GM10847 (cell line): Measurements from ENCODE around the gene FAM171A2.

Experiments
- POLR2A ChIP-seq: IDR thresholded peaks from 2 replicates; pipeline ENCODE4 v1.6.1; 2011; ENCODE audit not compliant: insufficient read length; ENCODE audit errors: extremely low read depth

Gene FAM171A2

DNA sequence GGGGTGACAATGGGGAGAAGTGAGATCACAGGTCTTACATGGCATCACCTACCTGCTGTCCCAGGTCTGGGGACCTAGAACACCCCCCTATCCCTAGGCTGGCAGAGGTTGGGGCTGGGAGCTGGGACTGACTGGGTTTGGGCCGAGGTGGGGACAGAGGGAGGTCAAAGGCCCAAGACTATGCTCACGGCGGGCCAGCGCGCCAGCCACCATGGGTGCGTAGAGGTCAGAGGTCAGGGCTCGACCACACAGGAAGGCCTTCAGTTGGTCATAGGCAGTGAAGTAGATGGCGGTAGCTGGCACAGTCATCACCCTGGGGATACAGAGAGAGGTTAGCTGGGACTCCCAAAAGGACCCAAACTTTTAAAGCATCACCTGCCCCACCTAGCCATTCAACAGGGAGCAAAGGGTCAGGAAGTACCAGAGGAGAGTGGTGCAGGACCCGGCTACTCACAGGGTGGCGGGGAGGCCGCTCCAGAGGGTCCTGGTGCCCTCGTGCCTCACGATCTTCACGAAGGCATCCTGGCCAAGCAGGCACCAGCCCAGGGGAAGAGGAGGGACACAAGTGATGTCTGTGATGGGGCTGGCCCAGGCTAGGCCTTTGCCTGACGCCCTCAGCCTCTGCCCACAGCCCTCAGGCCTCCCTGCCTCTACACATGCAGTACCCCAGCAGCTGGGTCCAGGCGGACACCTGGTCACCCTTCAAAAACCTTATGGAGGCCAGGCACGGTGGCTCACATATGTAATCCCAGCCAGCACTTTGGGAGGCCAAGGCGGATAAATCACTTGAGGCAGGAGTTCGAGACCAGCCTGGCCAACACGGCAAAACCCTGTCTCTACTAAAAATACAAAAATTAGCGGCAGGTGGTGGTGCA is 42.2 kb downstream of the FAM171A2 start:
- no peak for TF ChIP-seq POLR2A

DNA sequence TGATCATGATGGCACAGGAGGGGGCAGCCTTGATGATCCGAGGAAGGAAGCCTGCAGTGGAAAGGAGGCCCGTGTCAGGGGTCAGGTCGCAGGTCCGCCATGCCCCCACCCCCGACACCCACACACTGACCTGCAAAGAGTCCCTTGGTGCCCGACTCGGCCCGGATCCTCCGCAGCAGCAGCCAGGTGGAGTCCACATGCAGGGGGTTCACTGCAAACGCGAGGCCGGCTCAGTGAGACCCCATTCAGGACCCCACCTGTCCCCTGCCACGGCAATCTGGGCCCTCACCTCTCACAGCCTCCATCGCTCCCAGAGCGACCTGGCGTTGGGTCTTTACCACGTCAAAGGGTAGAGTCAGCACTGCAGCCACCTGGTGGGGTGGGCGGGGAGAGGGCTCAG is 43.6 kb downstream of the FAM171A2 start:
- TF ChIP-seq POLR2A: no peak

DNA sequence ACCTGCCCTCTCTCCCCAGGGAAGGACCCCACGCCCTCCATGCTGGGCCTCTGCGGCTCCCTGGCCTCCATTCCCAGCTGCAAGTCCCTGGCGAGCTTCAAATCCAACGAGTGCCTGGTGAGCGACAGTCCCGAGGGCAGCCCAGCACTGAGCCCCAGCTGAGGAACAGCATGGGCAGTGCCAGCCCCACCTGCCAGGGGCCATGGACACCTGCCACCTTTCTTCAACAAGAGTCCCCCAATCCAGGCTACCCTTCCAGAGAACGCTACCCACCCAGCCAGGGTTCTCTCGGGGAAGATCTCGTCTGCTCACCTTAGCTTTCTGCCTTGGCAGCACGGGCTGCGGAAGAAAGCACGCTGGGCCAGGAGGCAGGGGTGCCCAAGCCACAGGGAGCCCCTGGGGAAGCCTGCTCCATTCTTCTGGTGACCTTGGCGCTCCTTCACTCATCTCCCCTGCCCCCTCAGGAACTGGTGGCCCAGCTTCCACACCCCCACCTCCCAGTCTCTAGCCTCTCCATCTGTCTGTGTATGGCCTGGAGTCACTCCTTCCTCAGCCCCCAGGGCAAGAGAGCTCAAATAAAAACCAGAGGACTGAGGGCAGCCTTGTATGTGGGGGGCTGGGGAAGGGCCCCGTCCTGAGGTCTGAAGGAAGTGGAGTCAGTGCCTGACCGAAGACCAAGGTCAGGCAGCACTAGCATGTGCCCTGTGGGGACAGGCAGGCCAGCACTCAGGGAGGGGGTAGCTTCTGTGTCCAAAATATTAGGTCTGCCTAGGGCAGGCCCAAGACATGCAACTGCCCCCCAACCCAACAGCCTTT is 45.4 kb downstream of the FAM171A2 start:
- no peak for TF ChIP-seq POLR2A

DNA sequence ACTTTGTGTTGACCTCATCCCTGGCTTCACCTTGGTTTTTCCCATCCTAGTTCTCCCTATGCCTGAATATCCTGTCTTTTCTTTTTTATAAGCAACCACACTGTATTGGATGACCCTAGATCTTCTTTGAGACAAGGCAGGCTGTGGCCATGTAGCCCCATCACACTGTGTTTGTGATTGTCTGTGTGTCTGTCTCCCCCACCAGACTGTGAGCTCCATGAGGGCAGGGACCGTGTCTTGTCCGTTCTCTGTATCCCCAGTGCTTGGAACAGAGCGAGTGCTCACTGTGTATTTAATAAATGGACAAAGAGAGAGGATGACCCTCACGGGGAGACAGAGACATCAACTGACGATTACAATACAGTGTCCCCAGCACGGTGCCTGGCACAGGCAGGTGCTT is 46.1 kb downstream of the FAM171A2 start:
- no peak for TF ChIP-seq POLR2A

DNA sequence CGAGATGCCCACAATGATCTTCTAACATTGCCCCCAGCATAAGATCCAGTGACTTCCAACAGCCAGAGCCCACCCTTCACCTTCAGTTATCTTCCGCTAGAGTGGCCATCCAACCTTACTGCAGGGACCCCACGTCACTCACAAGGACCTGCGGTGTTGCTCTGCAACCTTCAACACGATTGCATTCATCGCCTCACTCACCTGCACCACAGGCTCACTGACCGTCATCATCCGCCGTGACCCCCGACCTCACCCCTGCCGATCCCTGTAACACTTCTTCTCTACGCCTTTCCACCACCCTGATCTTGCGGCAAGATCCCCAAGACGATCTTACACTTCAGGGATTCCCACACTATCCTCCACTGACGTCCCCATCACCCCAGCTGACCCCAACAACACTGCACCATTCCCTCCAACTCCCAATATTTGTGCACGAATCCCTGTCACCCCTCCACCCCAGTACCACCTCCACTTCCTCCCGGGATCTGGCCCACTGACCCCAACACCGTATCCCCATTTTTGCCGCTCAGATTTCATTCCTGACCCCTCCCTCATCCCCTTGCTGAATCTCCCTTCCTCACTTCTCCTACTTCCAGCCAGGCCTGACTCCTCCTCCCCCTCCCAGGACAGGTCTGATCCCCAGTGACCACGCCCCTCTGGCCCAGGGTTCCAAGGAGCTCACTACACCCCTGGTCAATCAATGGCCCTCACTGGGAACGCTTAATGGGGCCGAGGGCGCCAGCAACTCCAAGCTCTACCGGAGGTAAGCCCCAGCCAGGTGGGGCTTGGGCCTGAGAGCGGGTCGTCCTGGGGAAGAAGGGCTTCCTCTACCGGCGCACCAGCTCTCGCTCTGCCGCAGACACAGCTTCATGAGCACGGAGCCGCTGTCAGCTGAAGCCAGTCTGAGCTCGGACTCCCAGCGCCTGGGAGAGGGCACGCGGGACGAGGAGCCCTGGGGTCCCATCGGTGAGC is 47.6 kb downstream of the FAM171A2 start:
- TF ChIP-seq POLR2A: no peak

DNA sequence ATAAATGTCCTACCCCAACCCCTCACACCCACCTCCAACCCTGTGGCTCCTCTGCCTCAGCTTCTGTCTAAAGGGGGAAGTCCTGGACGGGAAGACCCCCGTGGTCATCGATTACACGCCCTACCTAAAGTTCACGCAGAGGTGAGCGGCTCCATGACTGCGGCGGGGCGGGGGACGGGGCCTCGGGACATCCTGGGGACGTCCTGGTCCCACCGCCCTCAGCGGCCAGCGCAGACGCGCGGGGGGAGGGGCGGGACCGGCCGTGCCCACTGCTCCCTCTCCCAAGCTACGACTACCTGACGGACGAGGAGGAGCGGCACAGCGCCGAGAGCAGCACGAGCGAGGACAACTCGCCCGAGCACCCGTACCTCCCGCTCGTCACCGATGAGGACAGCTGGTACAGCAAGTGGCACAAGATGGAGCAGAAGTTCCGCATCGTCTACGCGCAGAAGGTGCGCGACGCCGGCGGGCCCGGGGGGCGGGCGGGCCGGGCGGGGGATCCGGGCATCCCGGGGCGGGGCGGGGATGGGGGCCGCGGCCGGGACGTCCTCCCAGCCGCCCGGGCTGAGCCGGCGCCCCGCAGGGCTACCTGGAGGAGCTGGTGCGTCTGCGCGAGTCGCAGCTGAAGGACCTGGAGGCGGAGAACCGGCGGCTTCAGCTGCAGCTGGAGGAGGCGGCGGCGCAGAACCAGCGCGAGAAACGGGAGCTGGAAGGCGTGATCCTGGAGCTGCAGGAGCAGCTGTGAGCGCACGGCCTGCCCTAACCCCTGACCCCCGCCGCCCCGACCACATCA is 48.6 kb downstream of the FAM171A2 start:
- no peak for TF ChIP-seq POLR2A

DNA sequence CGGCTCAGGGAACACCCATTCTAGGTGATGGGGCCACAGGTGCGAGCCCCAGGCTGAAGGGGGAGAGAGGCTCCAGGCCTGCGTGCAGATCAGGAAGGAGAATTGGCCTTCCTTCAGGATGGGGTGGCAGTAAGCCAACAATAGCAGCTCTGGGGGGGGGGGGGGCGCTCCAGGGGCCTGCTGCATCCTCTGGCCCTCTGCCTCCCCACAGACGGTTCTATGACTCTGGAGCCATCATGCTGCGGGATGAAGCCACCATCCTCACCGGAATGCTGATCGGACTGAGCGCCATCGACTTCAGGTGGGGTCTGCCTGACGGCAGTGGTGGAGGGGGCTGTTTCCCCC is 49.2 kb downstream of the FAM171A2 start:
- TF ChIP-seq POLR2A: no peak

DNA sequence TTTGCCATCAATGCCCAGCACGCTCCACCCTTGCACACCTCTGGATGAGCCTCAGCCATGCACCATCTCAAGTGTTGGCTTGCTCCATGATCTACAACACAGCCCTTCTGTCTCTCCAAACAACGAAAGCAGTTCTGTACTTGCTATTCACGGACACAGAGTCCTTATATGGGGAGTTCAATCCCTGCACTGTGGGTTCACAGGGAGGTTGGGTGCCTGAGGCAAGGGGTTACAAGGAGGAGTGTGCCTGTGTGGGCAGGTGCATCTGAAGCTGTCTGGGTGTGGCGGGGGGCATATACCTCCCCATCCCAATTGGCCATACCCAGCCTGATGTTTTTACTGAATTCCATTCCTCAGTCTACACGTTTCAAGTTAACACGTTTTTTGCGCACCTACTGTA is 49.6 kb downstream of the FAM171A2 start:
- TF ChIP-seq POLR2A: no peak

DNA sequence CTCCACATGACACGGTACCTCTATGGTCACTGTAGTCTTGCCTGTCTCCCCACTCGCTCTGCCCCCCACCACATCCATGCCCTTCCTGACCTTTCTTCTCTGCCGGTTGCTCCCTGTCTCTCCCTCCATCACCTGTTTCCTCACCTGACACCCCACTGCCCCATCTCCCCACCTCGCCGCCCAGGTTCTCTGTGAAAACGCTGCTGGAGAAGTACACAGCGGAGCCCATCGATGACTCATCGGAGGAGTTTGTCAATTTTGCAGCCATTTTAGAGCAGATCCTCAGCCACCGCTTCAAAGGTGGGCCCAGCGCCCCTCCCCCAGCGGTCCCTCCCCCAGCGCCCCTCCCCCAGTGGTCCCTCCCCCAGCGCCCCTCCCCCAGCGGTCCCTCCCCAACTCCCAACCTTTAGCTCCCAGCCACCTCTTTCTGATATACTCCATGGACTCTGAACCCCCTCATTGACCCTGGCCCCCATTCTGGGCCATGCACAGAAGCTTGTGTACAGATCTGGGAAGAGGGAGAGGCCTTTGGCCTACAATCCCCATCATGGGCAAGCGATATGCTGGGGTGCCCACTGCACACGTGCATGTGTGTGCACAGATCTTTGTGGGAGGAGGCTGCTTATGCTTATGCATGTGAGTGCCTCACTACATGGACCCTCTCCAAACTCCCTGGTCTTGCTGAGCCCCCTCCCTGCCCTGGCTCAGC is 51.1 kb downstream of the FAM171A2 start:
- TF ChIP-seq POLR2A: no peak

DNA sequence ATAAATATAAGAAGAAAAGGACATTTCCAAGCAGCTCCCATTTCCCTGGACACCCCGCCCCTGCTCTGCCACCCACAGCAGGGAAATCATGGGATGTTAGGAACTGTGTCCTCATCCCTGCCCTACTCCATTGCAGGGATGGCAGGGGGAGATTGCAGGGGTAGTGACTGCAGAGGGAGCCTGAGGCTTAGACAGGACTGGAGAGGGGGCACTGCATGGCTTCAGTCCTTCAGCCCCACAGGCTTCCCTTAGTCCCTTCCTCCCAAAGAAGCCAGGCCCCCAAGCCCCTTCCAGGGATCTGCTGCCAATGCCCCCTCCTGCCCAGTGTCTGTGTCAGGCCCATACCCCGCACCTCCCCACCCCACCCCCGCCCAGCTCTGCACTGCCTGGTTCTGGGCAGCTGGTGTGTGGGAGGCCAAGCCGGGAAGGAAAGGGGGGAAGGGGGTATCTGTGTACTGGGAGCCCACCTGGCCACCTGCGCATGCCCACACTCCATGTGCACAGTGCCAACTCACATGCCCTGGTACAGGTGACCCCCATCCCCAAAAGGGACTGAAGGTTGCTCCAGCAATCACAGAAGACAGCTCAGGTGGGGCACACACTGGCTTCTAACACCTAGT is 52.0 kb downstream of the FAM171A2 start:
- no peak for TF ChIP-seq POLR2A

DNA sequence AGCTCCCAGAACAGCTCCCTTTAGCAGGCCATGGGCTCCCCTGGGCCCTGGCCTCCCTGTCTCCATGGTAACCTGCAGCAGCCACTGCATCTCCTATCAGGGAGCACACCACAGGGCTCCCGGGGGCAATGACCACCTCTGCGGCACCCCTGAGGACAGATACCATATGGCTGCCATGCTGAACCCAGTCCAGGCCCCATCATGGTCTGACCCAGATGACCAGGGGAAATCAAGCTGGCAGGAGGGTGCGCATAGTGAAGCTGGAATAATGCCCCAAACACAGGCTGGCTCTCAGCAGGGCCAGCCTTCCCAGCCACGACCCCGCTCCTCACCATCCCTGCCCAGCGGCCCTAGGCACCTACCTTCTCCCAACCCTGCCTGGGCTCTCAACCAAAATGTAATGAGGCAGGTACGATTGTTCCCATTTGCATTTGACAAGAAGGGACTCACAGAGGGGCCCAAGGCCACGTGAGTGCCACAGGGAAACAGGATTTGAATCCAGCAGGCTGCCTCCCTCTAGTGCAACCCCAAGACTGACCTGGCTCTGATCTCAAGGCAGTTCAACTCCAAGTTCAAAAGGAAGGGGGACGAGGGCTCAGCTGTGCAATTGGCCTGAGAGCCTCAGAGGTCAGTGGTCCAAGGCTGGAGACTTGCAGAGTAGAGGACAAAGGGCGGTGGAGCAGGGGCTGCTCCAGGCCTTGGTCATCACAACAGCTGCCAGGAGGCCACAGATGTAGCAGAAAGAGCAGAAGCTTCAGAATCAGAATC is 52.9 kb downstream of the FAM171A2 start:
- no peak for TF ChIP-seq POLR2A

DNA sequence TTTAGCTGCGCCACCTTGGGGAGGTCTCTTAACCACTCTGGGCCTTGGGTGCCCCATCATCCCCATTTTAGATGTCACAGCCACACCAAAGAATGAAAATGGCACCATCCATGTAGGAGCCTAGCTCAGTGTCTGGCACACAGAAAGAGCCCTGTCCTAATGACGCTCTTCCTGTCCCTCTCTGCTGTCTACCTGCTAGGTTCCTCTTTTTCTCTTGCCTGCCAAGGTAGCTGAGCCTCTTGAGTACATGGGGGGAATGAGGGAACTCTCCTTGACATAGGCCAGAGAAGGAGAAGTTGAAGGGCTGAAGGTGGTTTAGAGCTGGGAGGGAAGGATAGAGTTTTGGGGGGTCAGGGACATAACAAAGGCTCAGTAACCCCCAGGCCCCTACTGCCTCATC is 53.5 kb downstream of the FAM171A2 start:
- TF ChIP-seq POLR2A: no peak

DNA sequence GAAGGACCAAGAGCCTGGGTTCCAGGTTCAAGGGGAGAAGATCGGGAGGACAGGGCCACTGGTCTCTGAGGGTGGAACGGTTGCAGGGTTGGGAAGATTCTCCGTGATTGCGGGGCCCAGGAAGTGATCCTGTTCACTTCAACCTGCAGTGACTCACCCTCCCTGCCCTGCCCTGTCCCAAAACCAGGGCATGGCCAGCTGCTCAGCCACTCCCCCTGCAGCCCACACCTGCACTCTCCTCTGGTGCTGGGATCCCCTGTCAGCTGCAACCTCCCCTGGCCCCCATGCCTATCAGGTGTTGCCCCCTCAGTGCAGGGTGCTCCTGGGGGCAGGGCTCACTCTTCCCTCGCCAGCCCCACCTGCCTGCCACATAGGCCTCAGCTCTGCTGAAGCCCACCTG is 54.2 kb downstream of the FAM171A2 start:
- TF ChIP-seq POLR2A: no peak
